CD1c-positive myeloid dendritic cell (primary cell): ENCODE results near the gene PHAF1.

Experiments used
- DNase-seq: peaks from one replicate; pipeline ENCODE4 v3.0.0-alpha.2; 2016; ENCODE audit errors: extremely low spot score

PHAF1 gene

DNA sequence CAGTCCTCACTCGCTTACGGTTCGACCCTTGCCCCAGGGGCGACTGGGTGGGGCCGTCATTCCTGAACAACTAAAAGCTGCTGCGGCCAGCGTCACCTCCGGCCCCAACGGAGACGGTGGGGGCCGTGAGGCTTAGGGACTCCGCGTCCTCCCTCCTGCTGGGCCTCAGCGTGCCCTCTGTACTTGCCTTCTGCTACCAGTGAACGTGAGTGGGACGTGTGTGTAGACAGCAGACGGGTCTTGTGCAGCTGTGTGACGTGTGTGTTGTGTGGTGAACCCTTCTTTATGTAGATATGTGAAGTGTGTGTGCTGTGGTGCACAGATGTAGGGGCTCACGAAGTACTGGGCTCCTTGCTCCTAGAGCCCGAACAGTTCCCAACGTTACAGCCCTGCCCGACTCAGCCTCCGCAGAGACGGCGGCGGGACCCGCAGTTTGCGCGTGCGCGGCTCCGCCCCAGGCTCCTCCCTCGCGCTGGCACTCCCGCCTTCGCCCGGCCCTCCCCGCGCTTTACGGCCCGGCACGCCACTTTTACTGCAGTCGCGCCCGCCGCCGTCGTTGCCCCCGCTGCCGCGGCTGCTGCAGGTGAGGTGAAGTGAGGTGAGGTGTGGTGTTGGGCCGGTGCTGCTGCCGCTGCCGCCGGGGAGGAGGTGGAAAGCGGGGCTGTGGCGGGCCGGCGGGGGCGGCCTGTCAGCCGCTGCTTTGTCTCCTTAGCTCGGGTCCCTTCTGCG, at the start of gene PHAF1:
PHAF1 (plus strand) TSS at position 535 of the 729 bp plus-strand sequence. CDS start 235 bp downstream, outside the sequence.
- peak; percentile 96 for DNase-seq

DNA sequence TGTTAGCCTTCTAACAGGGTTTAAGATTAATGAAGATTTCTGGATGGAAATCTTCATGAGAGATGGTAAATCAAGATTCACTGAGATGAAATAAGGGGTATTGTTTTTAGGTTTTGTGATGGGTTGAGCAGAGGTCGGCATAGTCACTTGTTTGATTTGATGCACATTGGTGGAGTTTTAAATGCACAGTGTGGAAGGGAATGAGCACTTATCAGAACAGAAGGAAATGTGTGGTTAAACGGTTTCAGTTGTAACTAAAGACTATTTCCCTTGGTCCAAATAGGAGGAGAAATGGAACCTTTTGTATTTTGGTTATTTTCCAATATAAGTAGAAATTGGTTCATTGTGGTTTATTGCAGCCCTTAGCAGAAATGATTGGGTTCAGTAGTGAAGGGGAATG, 46.7 kb upstream of the PHAF1 start:
- no peak for DNase-seq

DNA sequence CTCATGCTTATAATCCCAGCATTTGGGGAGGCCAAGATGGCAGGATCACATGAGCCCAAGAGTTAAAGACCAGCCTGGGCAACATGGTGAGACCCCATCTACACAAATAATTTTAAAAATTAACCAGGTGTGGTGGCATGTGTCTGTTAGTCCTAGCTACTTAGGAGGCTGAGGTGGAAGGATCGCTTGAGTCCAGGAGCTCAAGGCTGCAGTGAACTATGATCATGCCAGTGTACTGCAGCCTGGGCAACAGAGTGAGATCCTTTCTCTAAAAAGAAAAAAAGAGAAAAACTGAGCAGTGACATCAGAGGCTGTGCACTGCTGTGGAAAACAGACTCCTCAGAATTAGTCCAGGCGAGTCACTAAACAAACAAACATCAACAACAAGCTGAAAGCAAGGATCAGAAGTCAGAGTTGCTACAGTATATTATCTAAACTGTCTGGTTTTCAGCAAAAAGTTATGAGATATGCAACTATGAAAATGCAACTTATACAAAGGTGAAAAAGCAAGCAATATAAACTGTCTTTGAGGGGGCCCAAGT, 41.5 kb upstream of the PHAF1 start:
- no peak for DNase-seq

DNA sequence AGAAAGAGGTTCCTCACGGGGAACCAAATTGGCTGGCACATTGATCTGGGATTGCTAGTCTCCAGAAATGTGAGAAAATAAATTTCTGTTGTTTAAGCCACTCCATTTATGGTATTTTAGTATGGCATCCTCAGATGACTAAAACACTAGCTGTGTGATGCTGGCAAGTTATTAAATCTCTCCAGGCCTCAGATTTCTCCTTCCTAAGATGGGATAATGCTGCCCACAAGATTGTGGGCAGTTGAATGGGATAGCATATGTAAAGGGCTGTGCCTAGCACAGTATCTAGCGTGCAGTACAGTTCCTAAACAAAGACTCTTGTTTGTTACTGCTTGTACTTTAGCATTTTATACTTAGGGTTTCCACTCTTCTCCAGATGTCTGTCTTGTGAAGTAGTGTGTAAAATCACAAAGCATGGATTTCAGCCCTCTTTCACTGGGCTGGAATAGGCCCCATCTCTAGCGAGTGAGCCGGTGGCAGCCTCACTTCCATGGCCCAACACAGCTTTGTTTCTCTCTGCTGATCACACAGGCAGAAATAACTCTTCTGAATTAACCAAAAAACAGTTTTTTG, 38.2 kb upstream of the PHAF1 start:
- DNase-seq = no peak

DNA sequence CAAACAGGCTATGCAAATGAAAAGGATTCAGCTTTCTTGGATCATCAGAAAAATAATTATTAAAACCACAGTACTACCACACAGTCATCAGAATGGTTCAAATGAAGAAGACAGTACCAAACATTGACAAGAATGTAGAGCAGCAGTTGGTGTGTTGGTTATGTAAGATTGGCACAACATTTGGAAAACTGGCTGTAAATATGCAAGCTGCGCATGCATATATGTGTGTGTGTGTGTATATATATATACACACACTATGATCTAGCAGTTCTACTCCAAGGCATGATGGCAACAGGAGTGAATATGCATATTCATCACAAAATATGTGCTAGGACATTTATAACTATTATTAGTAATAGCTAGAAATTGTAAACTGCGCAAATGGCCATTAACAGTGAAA, 34.4 kb upstream of the PHAF1 start:
- DNase-seq = no peak

DNA sequence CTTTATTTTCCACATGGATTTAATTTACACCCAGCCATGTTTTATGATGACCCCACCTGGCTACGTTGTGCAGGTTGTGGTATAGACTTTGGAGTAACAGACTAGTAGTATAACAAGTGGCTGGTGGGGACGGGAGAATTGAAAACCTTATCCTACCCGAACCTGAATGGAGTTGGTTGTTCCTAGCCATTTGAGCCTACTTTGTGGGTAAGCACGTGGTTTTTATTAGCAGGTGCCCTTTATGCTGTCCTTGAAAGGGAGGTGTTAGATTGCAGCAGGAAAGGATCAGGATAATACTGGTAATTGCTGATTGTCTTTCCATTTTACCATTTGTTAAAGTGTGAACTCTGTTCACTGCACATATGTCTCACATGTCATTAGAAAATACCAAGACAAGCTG, 31.9 kb upstream of the PHAF1 start:
- no peak for DNase-seq

DNA sequence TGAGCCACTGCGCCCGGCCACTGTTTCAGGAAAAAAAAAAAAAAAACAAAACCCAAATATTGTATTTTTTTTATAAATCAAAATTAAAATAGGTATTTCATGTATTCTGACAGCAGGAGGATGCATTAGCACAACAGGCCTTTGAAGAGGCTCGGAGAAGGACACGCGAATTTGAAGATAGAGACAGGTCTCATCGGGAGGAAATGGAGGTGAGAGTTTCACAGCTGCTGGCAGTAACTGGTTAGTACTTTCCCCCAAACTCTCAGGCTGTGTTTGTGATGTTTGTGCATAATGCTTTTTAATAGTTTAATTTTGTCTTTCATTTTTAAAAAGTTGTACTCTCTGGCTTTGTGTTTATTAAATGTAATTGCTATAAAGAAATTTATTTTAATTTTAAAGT, 27.6 kb upstream of the PHAF1 start:
- DNase-seq = no peak

DNA sequence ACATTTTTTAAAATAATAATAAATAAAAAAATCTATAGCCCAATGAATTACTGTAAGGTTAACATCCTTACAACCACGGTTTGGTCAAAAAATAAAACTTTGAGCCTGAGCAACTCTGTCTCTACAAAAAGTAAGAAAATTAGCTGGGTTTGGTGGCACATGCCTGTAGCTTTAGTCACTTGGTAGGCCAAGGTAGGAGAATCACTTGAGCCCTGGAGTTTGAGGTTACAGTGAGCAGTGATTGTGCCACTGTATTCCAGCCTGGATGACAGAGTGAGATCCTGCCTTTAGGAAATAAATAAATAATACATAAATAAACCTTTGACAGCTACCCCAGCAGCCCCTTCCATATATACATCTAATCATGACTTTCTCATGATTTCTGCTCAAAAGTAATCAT, 26.9 kb upstream of the PHAF1 start:
- DNase-seq = no peak

DNA sequence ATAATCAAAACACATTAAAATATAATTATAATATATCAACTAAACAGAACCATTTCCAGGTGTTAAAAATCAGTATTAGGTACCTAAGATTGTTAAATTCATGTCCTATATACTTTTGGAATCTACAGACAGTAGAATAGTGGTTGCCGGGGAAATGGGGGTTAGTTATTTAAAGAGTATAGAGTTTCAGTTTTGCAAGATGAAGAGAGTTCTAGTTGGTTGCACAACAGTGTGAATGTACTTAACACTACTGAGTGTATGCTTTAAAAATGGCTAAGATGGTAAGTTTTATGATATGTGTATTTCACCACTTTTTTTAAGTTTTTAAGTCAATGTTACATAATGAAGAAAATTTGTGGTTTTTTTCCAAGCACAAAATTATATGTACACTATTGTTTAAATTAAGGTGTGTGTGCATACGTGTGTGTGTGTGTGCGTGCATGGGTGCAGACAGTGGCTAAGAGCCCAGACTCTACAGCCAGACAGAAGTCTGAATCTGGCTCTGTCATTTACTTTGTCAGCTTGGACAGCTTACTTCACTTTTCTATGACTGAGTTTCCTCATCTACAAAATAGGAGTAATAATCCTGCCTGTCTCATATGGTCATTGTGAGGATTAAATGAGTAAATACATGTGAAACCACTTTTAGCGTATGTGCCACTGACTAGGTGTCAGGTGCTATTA, 25.3 kb upstream of the PHAF1 start:
- no peak for DNase-seq

DNA sequence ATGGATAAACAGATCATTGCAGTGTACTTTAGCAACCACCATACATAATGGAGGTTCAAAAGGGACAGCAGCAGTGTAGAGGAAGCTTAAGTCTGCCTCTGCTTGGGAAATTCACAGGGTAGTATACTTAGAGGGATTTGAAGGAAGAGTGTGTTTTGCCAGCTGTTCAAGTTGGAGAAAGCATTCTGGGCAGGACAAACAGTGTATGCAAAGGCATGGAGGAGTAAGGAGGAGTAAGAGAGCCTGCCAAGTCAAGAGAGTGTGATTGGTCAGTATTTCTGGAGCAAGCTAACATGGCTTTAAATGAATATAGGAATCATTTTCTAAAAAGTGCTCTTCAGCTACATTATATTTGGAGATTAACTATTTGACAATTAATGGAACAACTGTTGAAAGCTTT, 22.9 kb upstream of the PHAF1 start:
- DNase-seq = no peak

DNA sequence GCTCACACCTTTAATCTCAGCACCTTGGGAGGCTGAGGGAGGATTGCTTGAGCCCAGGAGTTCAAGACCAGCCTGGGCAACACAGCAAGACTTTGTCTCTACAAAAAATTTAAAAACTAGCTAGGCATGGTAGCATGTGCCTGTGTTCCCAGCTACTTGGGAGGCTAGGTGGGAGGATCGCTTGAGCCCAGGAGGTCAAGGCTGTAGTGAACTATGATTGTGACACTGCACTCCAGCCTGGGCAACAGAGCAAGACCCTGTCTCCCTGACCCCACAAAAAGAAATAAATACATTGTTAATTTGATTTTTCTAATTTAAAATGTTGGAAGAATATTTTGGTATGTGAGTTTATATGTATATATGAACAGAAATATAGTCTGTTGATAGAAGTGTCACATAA, 22.4 kb upstream of the PHAF1 start:
- no peak for DNase-seq

DNA sequence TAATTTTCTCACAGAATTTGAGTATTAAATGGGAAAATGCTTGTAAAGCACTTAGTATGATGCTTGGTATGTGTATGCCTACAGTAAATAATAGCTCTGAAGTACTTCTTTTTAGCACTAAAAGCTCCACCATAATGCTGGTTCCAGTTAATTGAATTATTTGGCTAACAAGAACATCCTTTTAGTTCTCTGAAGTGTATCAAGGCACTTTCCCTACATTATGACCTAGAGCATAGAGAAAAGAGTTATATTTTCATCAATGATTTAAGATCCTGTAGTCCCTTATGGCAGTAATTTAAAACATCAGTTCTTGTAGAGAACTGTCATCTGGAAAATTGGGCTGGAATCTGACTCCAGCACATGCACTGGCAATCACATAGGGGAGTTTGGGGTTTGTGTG, 21.9 kb upstream of the PHAF1 start:
- no peak for DNase-seq

DNA sequence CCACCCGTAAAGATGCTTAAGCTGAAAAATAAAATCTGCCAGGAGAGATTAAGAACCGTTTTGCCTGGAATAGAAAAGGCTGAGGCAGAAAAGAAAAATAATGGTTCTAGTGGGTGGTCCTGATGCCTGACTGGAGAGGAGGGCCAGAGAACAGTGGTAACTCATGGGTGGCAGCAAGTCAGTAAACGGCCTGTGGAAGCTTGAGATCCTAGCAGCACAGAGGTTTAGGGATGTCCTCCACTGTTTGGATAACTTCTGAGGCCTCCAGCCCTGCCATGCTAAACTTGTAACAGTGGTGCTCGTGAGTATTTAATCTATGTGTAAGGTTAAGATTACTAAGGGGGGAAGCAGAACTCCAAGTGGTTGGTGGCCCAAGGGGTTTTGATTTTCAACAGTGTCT, 21.2 kb upstream of the PHAF1 start:
- no peak for DNase-seq

DNA sequence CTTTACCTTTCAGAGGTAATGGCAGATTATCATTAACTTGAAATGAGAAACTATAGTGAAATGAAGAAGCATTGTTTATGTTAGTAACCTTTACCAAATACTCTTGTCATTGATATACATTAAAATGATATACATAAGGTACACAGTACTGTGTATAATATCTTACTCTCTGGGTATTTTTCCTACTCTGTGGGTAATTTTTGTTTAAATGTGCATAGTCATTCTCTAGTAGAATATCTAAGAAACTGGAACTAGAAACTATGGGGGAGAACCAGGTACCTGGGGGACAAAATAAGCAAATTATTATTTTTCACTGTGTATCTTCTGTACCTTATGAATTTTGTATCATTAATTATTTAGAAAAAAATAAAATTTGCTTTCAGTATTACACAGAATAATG, 20.6 kb upstream of the PHAF1 start:
- DNase-seq = no peak

DNA sequence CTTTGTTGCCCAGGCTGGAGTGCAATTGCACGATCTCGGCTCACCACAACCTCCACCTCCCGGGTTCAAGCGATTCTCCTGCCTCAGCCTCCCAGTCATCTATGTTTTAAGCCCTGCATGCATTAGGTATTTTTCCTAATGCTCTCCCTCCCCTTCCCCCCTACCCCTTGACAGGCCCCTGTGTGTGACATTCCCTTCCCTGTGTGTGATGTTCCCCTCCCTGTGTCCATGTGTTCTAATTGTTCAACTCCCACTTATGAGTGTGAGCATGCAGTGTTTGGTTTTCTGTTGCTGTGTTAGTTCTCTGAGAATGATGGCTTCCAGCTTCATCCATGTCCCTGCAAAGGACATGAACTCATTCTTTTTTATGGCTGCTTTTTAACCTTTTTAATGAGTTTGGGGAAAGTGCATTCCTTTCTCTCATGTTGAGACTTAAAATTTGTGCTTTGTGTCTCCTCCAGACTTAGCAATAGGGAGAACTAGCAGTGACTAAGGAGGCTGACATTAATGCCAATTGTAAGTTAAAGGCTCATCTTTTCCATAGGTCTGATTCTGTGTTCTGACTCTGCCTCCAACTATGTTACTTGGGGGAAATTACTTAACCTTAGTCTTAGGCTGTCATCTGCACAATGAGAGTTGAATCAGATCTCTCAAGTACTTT, 17.7 kb upstream of the PHAF1 start:
- no peak for DNase-seq

DNA sequence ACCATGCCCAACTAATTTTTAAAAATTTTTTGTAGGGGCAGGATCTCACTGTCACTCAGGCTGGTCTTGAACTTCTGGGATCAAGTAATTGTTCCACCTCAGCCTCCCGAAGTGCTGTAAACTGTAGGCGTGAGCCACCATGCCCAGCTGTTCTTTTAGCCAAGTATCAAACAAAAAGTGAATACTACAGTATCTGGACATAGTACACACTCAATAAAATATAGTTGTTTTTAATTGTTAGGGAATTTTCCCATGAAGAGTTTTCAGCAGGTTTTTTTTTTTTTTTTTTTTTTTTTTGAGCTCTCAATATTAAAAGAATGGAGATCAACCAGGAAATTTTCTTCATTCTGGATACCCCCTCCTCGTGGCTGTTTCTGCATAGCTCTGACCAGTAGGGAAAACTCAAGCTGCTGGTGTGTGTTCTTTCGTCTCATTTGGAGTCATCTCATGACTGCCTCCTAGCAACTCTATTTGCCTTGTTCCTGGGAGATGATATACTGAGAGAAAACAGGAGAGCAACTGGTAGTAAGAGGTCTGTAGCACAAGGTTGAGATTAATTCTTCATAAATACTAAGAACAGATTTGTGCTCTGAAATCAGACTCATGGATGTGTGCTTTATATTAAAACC, 16.5 kb upstream of the PHAF1 start:
- no peak for DNase-seq

DNA sequence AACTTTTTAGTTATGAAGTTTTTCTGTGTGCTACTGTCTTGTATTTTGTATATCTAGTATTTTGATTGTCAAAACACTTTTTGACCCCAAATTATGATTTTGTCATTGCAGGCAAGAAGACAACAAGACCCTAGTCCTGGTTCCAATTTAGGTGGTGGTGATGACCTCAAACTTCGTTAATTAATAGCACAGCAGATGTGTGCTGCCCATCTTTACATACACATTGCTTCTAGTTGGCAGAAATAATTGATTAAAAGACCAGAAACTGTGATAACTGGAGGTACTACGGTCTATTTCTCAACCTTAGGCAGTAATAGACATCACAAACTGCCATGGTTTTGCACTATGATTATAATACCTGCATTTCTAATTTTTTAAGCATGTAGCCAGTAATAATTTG, 11.1 kb upstream of the PHAF1 start:
- DNase-seq = no peak

DNA sequence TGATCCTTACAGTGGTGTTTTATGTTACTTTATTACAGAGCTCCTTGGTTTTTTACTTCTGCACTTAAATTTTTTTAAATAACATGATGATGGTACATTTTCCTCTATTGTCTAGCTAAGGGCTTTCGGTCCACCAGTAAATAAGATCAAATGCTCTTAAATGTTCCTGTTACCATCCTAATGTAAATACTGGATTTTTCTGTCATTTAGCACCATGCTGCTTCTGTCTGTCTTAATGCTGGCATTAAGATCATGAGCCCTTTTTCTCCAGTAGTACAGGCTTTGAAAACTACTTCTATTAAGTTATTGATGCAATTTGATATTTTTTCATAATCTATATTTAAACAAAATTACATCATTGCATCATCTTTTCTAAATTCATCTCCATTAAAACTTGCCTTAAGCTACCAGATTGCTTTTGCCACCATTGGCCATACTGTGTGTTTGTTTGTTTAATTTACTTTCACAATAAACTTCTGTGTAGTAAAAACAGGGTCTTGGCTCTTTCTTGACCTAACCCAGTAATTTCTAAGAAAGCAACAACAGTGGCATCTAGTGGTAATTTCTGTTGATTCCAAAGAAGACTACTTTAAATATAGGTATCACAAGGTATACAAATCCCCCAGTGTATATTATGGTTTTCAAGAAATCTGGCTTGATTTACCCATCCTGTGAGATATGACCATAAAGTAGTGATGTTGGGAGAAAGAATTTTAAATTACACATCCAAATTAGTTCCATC, 9.0 kb upstream of the PHAF1 start:
- DNase-seq = peak; percentile 28

DNA sequence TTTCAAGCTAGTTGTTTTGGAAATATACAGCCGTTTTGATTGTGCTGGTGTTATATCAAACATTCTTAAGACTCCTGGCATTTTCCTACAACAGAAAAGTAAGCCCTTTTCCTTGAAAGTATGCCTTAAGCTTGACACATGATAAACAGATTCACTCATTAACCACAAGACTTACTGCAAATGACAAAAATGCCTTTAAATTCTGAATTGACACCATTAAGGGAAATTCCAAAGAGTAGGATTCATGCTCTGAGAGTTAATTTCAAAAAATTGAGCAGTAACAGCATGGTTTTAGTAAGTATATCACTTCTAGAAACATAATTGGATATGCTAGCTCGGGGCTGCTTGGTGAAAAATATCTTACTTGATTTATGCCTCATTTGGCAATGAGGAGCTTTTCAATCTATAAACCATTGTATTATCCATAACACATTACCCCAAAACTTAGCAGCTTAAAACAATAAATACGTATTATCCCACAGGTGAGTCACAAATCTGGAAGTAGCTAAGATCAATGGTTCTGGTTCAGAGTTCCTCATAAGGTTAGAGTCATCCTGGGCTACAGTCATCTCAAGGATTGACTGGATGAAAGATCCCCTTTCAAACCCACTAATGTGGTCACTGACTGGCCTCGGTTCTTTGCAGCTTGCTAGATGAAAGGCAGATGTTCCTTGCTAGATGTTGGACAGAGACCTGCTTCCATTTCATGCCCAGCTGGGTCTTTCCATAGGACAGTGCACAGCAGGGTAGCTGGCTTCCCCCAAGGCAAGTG, 8.2 kb upstream of the PHAF1 start:
- peak; percentile 12 for DNase-seq

DNA sequence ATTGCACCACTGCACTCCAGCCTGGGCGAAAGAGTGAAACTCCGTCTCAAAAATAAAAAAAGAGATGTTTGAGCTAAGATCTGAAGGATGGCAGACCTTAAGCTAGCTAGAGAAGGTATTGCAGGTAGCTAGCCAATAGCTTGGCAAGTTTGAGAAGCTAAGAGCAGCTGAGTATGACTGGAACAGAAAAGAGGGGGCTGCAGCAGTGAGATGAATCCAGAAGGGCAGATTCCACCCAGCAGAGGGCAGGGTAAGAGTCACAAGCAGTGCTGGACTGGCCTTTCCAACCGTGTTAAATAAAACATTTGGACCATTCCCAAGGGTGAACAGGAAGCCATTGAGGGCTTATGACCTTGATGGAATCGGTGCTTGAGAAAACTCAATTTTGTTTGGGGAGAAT, 5.7 kb upstream of the PHAF1 start:
- no peak for DNase-seq

DNA sequence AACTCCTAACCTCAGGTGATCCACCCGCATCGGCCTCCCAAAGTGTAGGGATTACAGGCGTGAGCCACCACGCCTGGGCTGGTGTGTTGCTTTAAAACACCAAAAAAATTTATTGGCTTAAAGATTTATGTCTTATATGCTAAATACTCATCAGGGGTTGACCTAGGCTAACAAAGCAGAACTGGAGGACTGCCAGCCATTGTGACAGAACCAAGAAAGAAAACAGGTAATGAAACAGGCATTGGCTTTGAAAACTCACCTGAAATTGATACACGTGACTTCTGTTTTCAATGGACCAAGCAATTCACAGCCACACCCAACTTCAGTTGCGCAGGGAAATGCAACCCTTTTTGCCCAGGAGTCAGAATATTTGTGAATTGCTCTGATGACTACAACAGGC, 4.9 kb upstream of the PHAF1 start:
- peak; percentile 39 for DNase-seq
